GM19455 (cell line): ENCODE measurements around the gene PLCH2.
"Not testable (repeated sequence)": the region's sequence is repeated elsewhere in the genome, so short reads cannot be mapped to it uniquely, and the experiment has no call there.

ENCODE experiments used
- ATAC-seq: cut with Tn5 transposase; IDR thresholded peaks from one replicate; pipeline ENCODE4 v1.9.1; 2021; ENCODE audit not compliant: unreplicated experiment

PLCH2 gene

DNA sequence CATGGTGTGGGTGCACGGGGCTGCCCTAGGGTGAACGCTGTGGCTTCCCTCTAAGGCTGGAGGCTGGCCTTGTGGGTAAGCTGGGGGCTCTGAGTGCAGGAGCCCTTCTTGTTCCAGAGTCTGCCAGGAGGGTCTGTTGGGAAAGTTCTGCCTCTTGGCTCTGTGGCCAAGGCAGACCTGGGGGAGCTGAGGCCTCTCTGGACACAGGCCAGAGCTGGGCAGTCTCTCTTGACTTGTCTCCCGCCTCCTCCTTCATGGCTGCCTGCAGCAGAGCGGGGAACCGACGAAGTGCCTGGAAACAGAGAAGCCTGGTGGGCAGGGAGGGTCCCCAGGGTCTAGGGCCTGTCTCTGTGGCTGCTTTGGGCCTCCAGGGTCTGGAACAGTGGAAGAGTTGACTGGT, 33.4 kb upstream of the PLCH2 start:
- no peak for ATAC-seq

- ATAC-seq, result no peak
These were observed 32.6 kb upstream of the PLCH2 start for GRCh38 chr1:2443277-2444137.

GRCh38 chr1:2444138-2444591, 31.9 kb upstream of the PLCH2 start:
- ATAC-seq, result no peak

DNA sequence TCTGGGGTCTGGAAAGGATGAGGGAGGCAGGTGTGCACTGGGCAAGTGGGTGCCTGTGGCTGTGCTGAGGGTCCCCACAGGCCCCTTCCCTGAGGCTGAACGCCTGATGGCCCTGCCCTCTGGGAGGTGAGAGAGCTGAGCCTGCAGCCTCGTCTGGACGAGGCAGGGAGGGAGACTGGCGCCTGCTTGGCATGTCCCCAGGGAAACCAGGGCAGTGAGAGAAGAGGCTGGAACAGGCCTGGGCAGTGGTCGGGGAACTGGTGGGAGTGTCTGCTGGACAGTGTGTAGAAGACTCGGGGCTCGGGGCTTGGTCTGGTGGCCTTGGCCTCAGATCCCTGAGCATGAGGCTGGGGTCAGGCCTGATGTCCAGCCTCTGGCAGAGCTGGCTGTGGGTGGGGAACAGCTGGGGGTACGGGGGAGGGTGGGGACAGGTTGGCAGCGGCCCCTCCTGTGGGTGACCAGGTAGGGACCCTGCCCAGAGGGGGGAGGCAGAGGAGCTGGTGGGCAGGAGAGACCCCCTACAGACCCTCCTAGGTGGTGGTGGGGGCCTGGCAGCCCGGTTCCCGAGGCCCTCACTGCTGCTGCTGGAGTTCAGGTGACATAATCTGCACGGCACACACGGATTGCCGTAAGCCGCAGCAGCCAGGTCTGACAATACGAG, 30.8 kb upstream of the PLCH2 start:
- no peak for ATAC-seq

GRCh38 chr1:2445823-2446215, 30.3 kb upstream of the PLCH2 start:
- ATAC-seq, result no peak

DNA sequence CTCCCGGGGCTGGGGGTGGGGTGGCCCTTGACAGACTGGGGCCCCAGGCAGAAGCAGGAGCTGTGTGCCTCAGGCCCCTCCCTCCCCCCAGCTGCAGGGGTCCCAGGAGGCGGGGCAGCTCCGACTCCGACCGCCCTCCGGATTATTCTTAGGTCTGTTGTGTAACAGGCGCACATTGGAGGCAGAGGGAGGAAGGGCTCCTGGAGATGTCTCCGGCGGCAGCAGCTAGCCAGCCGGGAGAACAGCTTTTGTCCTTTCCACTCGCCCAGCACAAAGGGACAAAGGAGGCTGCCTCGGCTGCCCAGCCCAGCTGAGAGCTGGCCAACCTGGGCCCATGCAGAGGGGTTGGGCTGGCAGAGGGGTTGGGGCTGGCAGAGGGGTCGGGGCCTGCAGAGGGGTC, 29.7 kb upstream of the PLCH2 start:
- no peak for ATAC-seq

- no peak for ATAC-seq
These were observed 29.2 kb upstream of the PLCH2 start for GRCh38 chr1:2446861-2447260.

DNA sequence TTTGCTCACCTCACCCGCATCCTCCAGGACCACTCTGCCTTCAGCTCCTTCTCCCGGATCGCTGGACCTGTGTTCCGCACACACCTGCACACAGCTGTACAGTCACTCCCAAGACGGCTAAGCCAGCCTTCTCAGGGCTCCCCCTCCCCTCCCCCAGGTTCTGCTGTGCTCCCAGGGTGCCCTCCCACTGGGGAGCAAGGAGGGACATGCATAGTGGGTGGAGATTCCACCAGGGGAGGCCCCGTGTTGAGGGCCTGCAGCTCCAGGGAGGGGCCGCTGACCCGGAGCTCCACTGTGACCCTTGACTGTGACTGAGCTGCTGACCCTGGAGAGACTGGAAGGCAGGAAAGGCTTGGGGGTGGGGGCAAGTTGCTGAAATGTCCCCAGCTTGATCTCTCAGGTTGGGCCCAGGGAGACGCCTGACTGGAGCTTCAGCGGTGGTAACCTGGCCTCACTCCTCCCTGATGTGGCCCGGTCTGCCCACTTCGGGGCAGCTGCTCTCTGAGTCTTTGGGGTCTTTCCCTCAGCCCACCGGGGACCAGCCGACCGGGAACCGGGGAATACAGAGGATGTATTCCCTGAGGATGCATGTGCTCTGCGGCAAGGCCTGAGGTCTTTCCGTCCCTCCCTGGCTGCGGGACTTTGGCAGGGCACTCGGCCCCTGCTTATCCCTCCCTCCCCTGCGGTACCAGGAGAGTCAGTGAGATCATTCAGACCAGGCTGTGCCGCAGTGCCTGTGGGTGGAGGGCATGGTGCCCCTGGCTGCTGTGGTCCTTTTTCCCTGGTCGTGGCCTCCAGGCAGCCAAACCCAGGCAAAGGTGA, 28.6 kb upstream of the PLCH2 start:
- ATAC-seq, result no peak

DNA sequence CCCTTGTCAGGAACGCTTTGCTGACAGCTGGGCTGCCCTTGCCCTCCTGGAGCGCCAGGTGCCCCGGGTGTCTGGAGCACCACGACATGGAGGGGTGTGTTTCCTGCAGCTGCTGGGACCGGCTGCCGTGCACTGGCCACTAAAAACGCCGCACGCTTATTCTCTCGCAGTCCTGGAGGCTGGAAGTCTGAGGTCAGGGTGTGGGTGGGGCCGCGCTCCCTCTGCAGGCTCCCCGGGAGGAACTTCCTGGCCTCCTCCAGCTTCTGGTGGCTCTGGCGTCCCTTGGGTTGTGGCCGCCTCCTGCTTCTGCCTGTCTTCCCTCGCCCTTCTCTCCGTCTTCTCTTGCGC, 28.0 kb upstream of the PLCH2 start:
- ATAC-seq, result no peak

DNA sequence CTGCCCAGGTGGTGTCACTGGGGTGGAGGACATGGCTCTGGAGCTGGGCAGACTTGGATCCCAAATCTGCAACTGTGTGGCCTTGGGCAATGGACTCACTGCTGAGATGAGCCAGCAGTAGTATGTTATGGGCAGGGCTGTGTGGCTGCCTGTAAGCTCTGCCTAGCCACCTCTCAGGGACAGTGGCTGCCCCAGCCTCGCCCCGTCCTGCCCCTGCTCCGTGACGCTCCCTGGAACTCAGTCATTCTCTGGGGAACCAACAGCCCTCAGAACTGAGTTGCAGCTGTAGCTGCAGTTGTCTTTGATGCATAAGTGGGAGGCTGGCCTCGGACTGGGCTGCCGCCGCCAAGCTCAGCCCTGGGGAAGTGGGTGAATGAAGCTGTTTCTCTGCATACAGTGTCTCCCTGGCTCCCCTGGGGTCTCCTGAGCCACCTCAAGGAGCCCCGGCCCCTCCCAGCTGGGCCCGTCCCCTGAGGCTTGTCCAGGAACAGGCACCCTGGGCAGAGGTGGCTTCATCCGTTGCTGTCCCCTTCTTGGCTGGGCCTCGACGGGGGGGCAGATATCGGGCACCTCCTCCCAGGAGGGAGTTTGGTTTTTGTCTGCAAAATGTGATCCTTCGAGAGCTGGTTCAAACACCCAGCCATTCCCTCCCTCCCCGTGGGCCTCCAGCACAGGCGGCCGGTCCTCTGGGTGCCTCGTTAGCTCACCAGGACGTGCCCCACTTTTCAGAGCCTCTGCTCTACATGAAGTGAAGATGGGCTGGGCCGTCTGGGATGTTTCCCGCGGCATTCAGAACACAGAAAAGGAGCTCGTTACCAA, 26.2 kb upstream of the PLCH2 start:
- ATAC-seq, result no peak

DNA sequence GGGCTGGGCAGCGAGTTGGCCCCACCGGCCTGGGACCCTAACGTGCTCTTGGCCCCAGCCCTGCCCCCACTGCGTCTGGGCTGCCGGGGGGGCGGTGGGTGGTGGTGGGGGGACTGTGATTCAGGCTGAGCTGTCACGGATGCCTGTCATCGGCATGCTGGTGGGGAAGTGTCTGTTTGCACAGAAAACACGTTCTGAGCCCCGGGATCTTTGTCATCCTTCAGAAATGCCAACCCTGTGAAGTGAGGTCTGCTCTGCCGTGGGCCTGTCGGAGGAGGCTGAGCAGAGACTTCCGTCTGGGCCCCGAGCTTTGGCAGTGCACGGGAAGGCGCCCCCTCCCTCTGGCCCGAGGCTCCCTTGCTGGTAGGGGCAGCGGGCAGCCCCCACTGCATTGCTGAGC, 24.3 kb upstream of the PLCH2 start:
- no peak for ATAC-seq

DNA sequence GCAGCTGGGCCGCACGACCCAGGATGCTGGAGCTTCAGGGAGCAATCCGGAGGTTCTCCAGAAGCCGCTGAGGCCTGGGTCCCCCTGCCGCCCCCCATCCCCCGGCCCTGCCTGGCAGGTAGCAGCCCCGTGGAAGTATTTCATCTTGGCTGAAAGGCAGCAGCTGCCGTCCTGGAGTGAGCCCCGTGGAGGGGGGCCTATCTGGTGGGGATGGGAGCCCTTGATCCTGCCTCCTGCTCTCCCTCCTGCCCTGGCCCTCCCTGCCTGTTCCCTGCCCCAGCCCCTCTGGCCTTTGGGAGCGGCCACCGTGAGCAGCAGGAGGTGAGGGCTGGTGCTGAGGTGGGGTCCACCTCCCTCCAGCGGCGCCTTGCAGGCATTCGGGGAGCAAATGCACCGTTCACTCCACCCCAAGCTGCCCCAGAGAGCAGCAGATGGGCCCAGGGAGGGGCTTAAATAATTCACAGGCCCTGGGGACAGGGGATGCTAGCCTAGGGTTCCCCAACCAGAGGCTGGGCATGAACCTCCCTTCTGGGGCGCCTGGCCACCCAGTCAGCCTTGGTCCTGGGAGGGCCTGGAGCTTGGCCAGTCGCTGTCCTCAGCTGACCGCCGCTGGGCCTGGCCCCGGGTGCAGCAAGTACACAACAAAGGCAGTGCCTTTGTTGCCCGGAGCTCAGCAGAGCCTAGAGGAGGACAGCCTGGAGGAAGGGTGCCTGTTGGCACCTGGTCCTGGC, 23.7 kb upstream of the PLCH2 start:
- ATAC-seq, result no peak

- ATAC-seq, result no peak
These were observed 23.2 kb upstream of the PLCH2 start for GRCh38 chr1:2452932-2453315.

GRCh38 chr1:2454227-2454626, 21.9 kb upstream of the PLCH2 start:
- ATAC-seq, result no peak

GRCh38 chr1:2455757-2456156, 20.3 kb upstream of the PLCH2 start:
- no peak for ATAC-seq

- no peak for ATAC-seq
These were observed 18.6 kb upstream of the PLCH2 start for GRCh38 chr1:2457444-2457843.

GRCh38 chr1:2458687-2459086, 17.4 kb upstream of the PLCH2 start:
- no peak for ATAC-seq

GRCh38 chr1:2459102-2459753, 16.9 kb upstream of the PLCH2 start:
- not testable (repeated sequence) for ATAC-seq

DNA sequence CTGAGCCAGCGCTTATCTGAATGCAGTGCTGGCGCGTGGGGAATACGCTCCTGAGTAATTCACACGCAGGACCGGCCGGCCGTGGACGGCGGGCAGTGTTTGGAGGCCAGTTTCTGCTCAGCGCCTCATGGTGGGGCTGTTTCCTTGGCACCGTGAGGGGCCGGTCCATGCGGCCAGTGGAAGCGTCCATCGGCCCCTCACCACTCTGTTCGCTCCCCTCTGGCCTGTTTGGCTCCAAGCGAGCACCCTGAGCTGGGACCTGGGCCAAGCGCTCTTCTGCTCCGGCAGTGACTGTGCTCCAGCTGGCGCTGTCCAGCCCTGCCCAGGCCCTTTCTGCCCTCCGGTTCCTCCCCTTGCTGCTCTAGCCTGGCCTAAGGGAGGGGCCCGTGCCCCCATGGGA, 16.3 kb upstream of the PLCH2 start:
- ATAC-seq, result no peak

GRCh38 chr1:2460203-2460602, 15.9 kb upstream of the PLCH2 start:
- ATAC-seq, result no peak
